ENCODE measurements around the gene DTX3.

Gene DTX3

GRCh38 chr12:57576613-57577160 is 27.9 kb upstream of the DTX3 start:
- Histone ChIP-seq H3K4me3 (ENCODE audit: low read depth, low read length) (no peak overlapping the region), H3K27ac (ENCODE audit: extremely low read depth, low read depth, low read length) (no peak overlapping the region), H3K36me3 (ENCODE audit: control insufficient read depth in 2 of 2, insufficient read depth in 1 of 2, low read length in 2 of 2) (peaks cover 8 to 70% of the 10 kb centered on the region in 2 experiments; a peak in 2 of 3 replicates), H3K9me3 (ENCODE audit: control insufficient read depth, insufficient read depth, low read depth, low read length) (no peaks in the 10 kb centered on the region), H3K4me1 (ENCODE audit: control insufficient read depth, insufficient read depth, low read length) (no peaks in the 10 kb centered on the region)
- POLR2A ChIA-PET = interaction anchor here (0.7 kb wide), 1 partner anchor 16 kb away, joined by 3 read pairs; no protein-coding TSS in a partner anchor
- TF ChIP-seq ZNF335 (tag by site-specific recombination; conservative IDR thresholded peaks at IDR 0.05) = no peak
- TF ChIP-seq GLIS1 (tag by site-specific recombination; IDR thresholded peaks at IDR 0.05) = no peak
- TF ChIP-seq RBAK (tag by site-specific recombination; IDR thresholded peaks at IDR 0.05) = no peak
- no peak for TF ChIP-seq ZNF555 (tag by site-specific recombination; conservative IDR thresholded peaks at IDR 0.05)
- CTCF ChIA-PET = interaction anchor here (0.6 to 3.5 kb wide), 4 partner anchors 8 to 114 kb away, joined by 4 to 37 read pairs (median 4); no protein-coding TSS in a partner anchor

DNA sequence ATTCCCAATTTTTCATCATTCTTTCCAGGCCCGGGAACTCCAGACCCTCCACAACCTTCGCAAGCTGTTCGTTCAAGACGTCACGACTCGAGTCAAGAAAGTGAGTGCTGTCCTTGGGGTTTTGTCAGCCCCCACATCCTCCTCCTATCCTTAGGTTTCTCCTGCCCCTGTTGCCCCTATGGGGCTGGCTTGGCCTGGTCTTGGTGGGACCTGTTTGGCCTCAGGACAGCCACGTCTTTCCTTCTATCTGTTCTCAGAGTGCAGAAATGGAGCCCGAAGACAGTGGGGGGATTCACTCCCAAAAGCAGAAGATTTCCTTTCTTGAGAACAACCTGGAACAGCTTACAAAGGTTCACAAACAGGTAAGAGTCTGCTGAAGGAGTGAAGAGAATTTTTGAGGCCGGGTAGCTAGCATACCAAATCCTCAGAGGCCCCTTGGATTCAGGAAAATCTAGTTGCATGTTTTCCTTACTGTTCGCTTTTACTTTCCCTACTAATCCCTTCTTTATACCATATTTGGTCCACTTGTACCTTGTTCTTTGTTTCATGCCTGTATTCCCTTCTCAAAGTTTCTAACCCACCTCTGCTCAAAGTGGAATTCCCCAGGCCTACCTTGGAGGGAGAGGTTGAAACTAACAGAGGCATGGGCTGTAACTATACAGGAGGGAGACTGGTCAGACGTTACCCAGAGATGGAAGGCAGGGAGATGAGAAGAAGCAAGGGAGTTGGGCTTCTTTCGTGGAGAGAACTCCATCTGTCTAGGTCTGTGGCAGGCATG is 26.5 kb upstream of the DTX3 start:
- H3K36me3 ChIP-seq (ENCODE audit: control insufficient read depth in 2 of 2, insufficient read depth in 1 of 2, low read length in 2 of 2) = peaks cover 8 to 66% of the 10 kb centered on the region in 2 experiments; a peak in 2 of 3 replicates
- POLR2A ChIA-PET = no interaction called here
- H3K9me3 ChIP-seq (ENCODE audit: control insufficient read depth, insufficient read depth, low read depth, low read length) = no peaks in the 10 kb centered on the region
- H3K27ac ChIP-seq (ENCODE audit: extremely low read depth, low read depth, low read length) = no peak overlapping the region
- no peaks in the 10 kb centered on the region for H3K4me1 ChIP-seq (ENCODE audit: control insufficient read depth, insufficient read depth, low read length)
- CTCF ChIA-PET = interaction anchor here (1.0 to 1.3 kb wide), 2 partner anchors 42 to 157 kb away, joined by 3 read pairs; no protein-coding TSS in a partner anchor
- TF ChIP-seq ZNF677 (tag by site-specific recombination; IDR thresholded peaks at IDR 0.05) = no peak
- H3K4me3 ChIP-seq (ENCODE audit: low read depth, low read length) = no peak overlapping the region

DNA sequence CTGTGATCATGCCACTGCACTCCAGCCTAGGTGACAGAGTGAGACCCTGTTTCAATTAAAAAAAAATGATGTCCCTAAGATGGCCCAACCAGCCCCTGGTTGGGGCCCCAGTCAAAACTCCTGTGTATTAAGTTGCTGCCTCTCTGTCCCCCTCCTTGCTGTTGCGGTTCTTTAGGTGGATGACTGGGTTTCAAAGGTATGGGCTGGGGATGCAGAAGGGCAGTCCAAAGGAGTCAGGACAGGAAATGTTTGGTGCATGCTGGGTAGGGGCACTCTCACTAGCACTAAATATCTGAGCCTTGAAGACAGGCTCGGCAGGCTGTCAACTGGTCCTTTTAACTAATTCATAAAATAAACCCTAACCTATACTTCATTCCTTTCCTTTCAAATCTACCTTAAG is 25.6 kb upstream of the DTX3 start:
- peaks cover 8 to 64% of the 10 kb centered on the region in 2 experiments; a peak in 2 of 3 replicates for H3K36me3 ChIP-seq (ENCODE audit: control insufficient read depth in 2 of 2, insufficient read depth in 1 of 2, low read length in 2 of 2)
- CTCF ChIA-PET = interaction anchor here (1.1 kb wide), 1 partner anchor 19 kb away, joined by 3 read pairs; no protein-coding TSS in a partner anchor
- no peak for TF ChIP-seq PRDM1 (tag by site-specific recombination; IDR thresholded peaks at IDR 0.05)
- no peak for TF ChIP-seq ZNF404 (tag by site-specific recombination; IDR thresholded peaks at IDR 0.05)
- no peak for TF ChIP-seq GFI1B (tag by site-specific recombination; IDR thresholded peaks at IDR 0.05)
- no peak for TF ChIP-seq ZFHX2 (tag by site-specific recombination; conservative IDR thresholded peaks at IDR 0.05)
- TF ChIP-seq ZNF416 (tag by site-specific recombination; IDR thresholded peaks at IDR 0.05) = no peak
- TF ChIP-seq, protein P1, sequence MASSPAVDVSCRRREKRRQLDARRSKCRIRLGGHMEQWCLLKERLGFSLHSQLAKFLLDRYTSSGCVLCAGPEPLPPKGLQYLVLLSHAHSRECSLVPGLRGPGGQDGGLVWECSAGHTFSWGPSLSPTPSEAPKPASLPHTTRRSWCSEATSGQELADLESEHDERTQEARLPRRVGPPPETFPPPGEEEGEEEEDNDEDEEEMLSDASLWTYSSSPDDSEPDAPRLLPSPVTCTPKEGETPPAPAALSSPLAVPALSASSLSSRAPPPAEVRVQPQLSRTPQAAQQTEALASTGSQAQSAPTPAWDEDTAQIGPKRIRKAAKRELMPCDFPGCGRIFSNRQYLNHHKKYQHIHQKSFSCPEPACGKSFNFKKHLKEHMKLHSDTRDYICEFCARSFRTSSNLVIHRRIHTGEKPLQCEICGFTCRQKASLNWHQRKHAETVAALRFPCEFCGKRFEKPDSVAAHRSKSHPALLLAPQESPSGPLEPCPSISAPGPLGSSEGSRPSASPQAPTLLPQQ (tag by site-specific recombination; IDR thresholded peaks at IDR 0.05) = no peak
- no peak for TF ChIP-seq ZNF76 (tag by site-specific recombination; IDR thresholded peaks at IDR 0.05; ENCODE audit: borderline replicate concordance, low read depth)
- no peak for TF ChIP-seq ZNF366 (tag by site-specific recombination; conservative IDR thresholded peaks at IDR 0.05)
- TF ChIP-seq ZNF837 (tag by site-specific recombination; IDR thresholded peaks at IDR 0.05) = no peak
- no peak for TF ChIP-seq ZNF394 (tag by site-specific recombination; IDR thresholded peaks at IDR 0.05; ENCODE audit: borderline replicate concordance)
- no peaks in the 10 kb centered on the region for H3K9me3 ChIP-seq (ENCODE audit: control insufficient read depth, insufficient read depth, low read depth, low read length)
- no peak overlapping the region for H3K27ac ChIP-seq (ENCODE audit: extremely low read depth, low read depth, low read length)
- POLR2A ChIA-PET = no interaction called here
- no peaks in the 10 kb centered on the region for H3K4me1 ChIP-seq (ENCODE audit: control insufficient read depth, insufficient read depth, low read length)
- H3K4me3 ChIP-seq (ENCODE audit: low read depth, low read length) = no peak overlapping the region
